ENCODE measurements around the gene PPP1R9B.

DNA sequence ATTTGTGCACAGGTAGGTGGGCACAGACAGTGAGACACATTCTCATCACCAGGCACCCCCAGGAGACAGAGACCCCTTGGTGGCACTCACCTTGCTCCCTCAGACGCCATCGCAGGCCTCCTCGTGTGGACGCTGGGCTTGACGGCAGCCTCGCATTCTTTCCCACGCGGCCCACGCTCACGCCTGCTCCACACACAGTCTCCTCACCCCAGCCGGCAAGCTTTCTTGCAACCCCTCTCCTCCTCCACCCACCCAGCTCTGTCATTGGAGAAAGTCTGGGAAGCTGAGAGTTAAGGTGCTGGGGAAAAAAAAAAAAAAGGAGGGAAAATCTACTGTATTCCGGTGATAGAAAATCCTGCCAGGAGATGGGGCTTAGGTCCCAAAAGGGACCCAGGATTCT lies 30.1 kb upstream of the PPP1R9B start:
- TF ChIP-seq GTF2F1 (IDR thresholded peaks at IDR 0.05; ENCODE audit: borderline replicate concordance, low read depth, low read length), result no peak
- TF ChIP-seq POLR2A (IDR thresholded peaks at IDR 0.05; ENCODE audit: control extremely low read depth in 1 of 2, low read depth in 2 of 2, low read length in 2 of 2), result no peak
